HUES6 (cell line): ENCODE results near the gene CLN3.
A peak's percentile ranks its signal among the peaks of the same experiment; 100 is the strongest.

Experiments
- H3K27ac ChIP-seq: 2 replicates; pipeline ENCODE4 v1.7.0; 2013; ENCODE audit warnings: low read depth, mild to moderate bottlenecking, low read length, inconsistent platforms
- H3K27me3 ChIP-seq: 2 replicates; pipeline ENCODE4 v1.6.1; 2013; ENCODE audit warnings: low read length; ENCODE audit not compliant: control insufficient read depth, insufficient read depth
- H3K36me3 ChIP-seq: 2 replicates; pipeline ENCODE4 v1.6.1; 2013; ENCODE audit warnings: low read length; ENCODE audit not compliant: control insufficient read depth, insufficient read depth
- H3K4me1 ChIP-seq: 2 replicates; pipeline ENCODE4 v1.6.1; 2013; ENCODE audit warnings: low read length; ENCODE audit not compliant: control insufficient read depth, insufficient read depth
- H3K4me3 ChIP-seq: 2 replicates; pipeline ENCODE4 v1.5.1; 2013; ENCODE audit warnings: low read depth, low read length
- H3K9ac ChIP-seq: one replicate; pipeline ENCODE4 v1.6.1; 2013; ENCODE audit warnings: mild to moderate bottlenecking, low read length
- H3K9me3 ChIP-seq: 2 replicates; pipeline ENCODE4 v1.6.1; 2013; ENCODE audit warnings: low read depth, low read length; ENCODE audit not compliant: control insufficient read depth, insufficient read depth

The CLN3 gene

DNA sequence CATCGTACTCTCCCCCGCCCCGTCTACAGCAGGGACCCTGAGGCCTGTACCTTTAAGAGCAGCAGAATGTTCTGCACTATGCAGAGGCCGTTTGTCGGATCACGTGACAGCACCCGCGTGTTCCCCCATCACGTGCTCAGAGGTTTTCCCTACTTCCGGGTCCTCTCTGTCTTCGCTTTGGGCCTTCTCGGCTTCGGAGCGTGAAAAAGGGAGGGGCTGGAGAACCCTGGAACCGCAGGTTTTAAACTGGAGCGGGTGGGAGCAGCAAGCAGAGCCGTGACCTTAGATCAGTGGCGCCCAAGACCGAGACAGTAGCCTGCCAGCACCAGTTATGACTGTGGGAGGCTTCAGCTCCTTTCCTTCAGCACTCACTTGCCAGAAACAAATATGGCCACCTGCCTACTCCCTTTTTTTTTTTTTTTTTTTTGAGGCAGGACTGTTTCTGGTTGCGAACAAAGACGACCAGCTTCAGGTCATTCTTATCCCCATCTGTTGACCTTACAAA is at the start of gene CLN3:
TSS of gene CLN3 (minus strand) at position 105 of the 505 bp plus-strand sequence. CDS start 315 bp downstream, outside the sequence.
- Histone ChIP-seq H3K4me1 (no peaks in the 10 kb centered on the region), H3K4me3 (peak within 1 kb of the TSS; percentile 85)

GRCh38 chr16:28540346-28540745 is 48.5 kb upstream of the CLN3 start:
- H3K27ac ChIP-seq, result no peak overlapping the region
- no peaks in the 10 kb centered on the region for H3K9me3 ChIP-seq
- H3K4me1 ChIP-seq, result no peaks in the 10 kb centered on the region
- no peak overlapping the region for H3K9ac ChIP-seq
- H3K4me3 ChIP-seq, result no peak overlapping the region
- no peaks in the 10 kb centered on the region for H3K36me3 ChIP-seq
- H3K27me3 ChIP-seq, result no peaks in the 10 kb centered on the region

More for the DNA sequence above, at the start of gene CLN3:
- Histone ChIP-seq H3K9ac (peak within 1 kb of the TSS; percentile 94), H3K9me3 (no peaks in the 10 kb centered on the region), H3K27me3 (no peaks in the 10 kb centered on the region), H3K36me3 (peaks cover 14% of the 10 kb centered on the region), H3K27ac (peak within 1 kb of the TSS; percentile 90)

- no peak within 1 kb of the TSS for H3K9ac ChIP-seq
- H3K36me3 ChIP-seq, result no peaks in the 10 kb centered on the region
- H3K27ac ChIP-seq, result no peak within 1 kb of the TSS
- H3K4me1 ChIP-seq, result no peaks in the 10 kb centered on the region
- H3K9me3 ChIP-seq, result no peaks in the 10 kb centered on the region
- H3K27me3 ChIP-seq, result no peaks in the 10 kb centered on the region
- no peak within 1 kb of the TSS for H3K4me3 ChIP-seq
These were observed 47.1 kb upstream of the CLN3 start, which contains the start of gene NUPR1 for GRCh38 chr16:28538733-28539596. TSS of gene NUPR1 (minus strand) at chr16:28538974. CDS start at chr16:28538907, 67 bp downstream.

DNA sequence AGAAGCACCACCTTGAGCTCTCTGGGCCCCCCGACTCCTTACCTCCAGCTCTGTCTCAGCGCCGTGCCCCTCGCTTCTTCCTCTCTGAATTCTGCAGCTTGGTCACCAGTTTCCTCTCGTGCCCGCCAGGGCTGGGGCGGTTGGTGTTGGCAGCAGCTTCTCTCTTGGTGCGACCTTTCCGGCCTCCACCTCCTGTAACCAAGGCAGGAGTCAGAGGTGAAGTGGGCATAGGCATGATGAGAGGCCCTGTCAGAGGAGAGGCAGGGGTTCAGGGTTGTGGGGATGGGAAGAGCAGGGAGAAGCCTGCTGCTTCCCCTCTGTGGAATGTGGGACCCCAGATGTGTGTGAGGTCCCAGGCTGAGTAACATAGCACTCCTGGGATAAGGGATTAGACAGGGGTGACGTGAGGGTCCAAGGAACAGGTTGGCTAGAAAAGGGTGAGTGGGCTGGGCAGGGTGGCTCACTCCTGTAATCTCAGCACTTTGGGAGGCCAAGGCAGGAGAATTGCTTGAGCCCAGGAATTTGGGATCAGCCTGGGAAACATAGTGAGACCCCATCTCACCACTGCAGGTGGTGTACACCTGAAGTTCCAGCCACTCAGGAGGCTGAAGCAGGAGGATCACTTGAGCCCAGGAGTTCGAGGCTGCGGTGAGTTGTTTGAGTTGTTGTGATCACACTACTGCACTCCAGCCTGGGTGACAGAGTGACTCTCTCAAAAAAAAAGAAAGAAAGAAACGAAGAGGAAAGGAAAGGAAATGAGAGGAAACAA is 46.3 kb upstream of the CLN3 start:
- Histone ChIP-seq H3K4me1 (no peaks in the 10 kb centered on the region), H3K36me3 (no peaks in the 10 kb centered on the region), H3K9ac (no peak overlapping the region), H3K27me3 (no peaks in the 10 kb centered on the region), H3K9me3 (no peaks in the 10 kb centered on the region), H3K27ac (no peak overlapping the region), H3K4me3 (no peak overlapping the region)

DNA sequence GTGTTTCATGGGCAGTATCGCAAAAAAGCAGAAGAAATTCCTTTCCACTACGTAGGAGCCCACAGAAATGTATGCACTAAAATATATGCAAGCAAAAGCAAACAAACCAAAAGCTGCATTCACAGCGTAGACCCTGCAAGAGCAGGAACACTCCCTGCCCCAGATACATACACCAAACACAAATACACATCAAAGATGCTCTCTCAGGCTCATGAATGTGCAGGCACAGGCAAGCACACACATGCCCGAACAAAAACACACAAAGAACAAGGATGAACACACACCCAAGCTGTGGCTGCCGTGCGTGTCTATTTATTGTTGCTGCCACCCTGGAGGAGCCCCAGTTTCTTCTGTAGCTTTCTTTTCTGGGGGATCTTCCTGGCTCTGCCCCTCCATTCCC is 45.2 kb upstream of the CLN3 start:
- no peaks in the 10 kb centered on the region for H3K27me3 ChIP-seq
- H3K4me3 ChIP-seq, result no peak overlapping the region
- no peaks in the 10 kb centered on the region for H3K36me3 ChIP-seq
- H3K27ac ChIP-seq, result no peak overlapping the region
- H3K4me1 ChIP-seq, result peaks cover 2% of the 10 kb centered on the region; the same call in 1 of the 2 replicates
- no peaks in the 10 kb centered on the region for H3K9me3 ChIP-seq
- no peak overlapping the region for H3K9ac ChIP-seq

DNA sequence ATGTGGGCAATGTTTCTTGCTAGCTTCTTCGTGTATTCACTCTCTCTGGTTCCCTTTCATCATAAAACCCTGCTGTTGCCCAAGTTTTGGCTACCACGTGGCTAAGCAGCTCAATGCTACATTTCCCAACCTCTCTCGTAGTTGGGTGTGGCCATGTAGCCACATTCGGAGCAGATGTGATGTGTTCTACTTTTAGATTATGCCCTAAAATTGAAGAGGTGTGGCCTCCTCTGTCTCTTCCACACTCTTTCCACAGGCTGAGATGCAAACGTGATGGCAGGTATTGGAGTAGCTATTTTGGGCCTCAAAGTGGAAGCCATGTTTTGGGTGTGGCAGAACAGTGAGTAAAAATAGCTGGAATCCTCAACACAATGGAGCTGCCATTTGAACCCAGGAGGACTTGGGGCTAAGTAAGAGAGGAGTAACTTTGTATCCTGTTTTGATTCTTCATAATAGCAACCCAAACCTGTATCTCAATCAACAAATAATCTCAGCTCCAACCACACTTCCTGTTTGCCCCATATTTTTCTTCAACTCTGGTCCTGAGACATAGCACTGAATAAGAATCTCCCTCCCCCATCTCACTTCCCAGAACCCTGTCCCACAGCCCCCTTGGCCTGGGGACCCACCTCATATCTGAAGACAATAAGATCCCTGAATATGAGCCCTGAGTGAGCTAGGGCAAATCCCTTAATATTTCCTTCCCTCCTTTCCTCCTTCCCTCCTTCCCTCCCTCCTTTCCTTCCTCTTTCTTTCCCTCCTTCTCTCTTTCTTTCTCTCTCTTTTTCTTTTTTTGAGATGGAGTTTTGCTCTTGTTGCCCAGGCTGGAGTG is 42.9 kb upstream of the CLN3 start:
- Histone ChIP-seq H3K4me1 (peaks cover 5% of the 10 kb centered on the region; the same call in 1 of the 2 replicates), H3K4me3 (no peak overlapping the region), H3K27ac (no peak overlapping the region), H3K9me3 (no peaks in the 10 kb centered on the region), H3K9ac (no peak overlapping the region), H3K36me3 (no peaks in the 10 kb centered on the region), H3K27me3 (no peaks in the 10 kb centered on the region)

GRCh38 chr16:28532940-28533647 is 41.2 kb upstream of the CLN3 start:
- Histone ChIP-seq H3K27ac (no peak overlapping the region), H3K27me3 (no peaks in the 10 kb centered on the region), H3K4me1 (peaks cover 5% of the 10 kb centered on the region; the same call in 1 of the 2 replicates), H3K36me3 (no peaks in the 10 kb centered on the region), H3K9ac (no peak overlapping the region), H3K9me3 (no peaks in the 10 kb centered on the region), H3K4me3 (no peak overlapping the region)

DNA sequence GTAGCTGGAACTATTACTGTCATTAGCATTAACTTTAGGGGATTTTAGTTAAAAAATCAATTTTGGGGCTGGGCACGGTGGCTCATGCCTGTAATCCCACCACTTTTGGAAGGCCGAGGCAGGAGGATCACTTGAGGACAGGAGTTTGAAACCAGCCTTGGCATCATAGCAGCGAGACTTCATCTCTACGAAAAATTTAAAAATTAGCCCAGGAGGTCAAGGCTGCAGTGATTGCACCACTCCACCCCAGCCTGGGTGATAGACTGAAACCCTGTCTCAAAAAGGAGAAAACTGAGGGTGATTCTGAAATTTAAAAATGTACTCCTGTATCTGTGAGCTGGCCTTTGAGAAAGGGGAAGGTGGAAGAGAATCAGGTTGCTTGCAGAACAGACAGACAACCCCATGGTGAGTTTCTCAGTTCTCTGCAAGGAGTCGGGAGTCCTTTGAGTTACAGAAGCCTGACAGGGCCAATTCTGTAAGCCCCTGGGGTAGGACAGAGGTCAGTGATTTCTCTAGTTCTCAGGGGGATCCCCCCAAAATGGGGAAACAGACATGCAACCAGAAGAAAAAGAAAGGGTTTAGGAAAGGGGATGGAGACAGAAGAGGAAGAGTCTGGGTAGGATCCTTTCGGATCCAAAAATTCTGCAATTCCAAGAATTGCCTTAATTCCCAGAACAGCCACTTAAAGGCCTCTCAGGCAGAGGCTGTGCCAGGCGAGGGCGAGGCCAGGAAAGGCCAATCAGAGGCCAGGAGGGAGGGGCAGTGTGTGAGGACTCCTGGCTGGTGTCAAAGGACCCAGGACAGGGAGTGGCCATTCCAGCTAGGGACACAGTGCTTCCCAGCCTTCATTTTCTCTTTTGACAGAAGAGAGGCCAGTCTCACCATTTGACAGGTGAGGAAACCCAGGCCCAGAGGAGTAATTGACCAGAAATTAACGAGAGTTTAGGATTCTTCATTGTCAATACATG is 40.2 kb upstream of the CLN3 start:
- H3K27ac ChIP-seq, result no peak overlapping the region
- H3K9me3 ChIP-seq, result no peaks in the 10 kb centered on the region

DNA sequence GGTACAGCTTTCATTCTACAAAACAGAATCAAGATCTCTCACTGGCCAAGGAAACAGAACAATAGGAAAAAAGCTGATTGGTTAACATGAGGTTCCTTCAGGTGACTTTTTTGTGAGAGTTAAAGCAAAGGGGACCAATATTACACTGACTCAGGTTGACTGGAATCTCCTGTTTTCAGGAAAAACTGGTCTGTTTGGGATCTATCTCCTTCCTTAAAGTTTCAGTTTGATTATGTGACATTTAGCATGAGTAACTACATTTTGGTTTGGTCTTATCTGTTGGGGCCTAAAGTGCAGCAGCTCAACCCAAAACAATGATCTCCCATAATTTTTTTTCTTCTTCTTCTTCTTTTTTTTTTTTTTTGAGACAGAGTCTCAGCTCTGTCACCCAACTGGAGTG is 37.2 kb upstream of the CLN3 start:
- no peak overlapping the region for H3K9ac ChIP-seq
- H3K9me3 ChIP-seq, result peaks cover 4% of the 10 kb centered on the region; the same call in 1 of the 2 replicates
- no peaks in the 10 kb centered on the region for H3K36me3 ChIP-seq
- H3K27me3 ChIP-seq, result no peaks in the 10 kb centered on the region
- no peak overlapping the region for H3K4me3 ChIP-seq
- H3K4me1 ChIP-seq, result peaks cover 5% of the 10 kb centered on the region; the same call in 1 of the 2 replicates
- H3K27ac ChIP-seq, result no peak overlapping the region

More for the DNA sequence above, 40.2 kb upstream of the CLN3 start:
- peaks cover 5% of the 10 kb centered on the region; the same call in 1 of the 2 replicates for H3K4me1 ChIP-seq
- H3K9ac ChIP-seq, result no peak overlapping the region
- H3K4me3 ChIP-seq, result no peak overlapping the region
- no peaks in the 10 kb centered on the region for H3K36me3 ChIP-seq
- H3K27me3 ChIP-seq, result no peaks in the 10 kb centered on the region
